GM12878 (cell line): ENCODE measurements around the gene ARL3. TPM values are rescaled to one million over a fixed set of nuclear protein-coding genes. Genes with fewer than 3 reads are reported as not detected.
"Not testable (repeated sequence)": the region's sequence is repeated elsewhere in the genome, so short reads cannot be mapped to it uniquely, and the experiment has no call there.

Experiments used
- ATAC-seq: fragments of 200-7000 bp; cut with Tn5 transposase; 3 replicates; pipeline ENCODE4 v1.9.1; 2020; ENCODE audit warnings: mild to moderate bottlenecking, moderate library complexity
- BruUV-seq: library from RNA; stranded (reverse); fragments of 400-500 nt; replicated peaks from 2 replicates; lab custom pipeline; 2021; lab: Mats Ljungman, UMichigan
- CTCF ChIA-PET: fragments of 300-600 bp; sonication (Branson Sonifier 250); formaldehyde crosslinking; extraction: SDS; loops from one replicate; lab custom pipeline; 2021; ENCODE audit warnings: inconsistent platforms; lab: Yijun Ruan, JAX
- POLR2A ChIA-PET: fragments of 350-600 bp; formaldehyde crosslinking; extraction: SDS; loops from one replicate; lab custom pipeline; 2021; ENCODE audit warnings: inconsistent platforms; lab: Charles Lee
- RAD21 ChIA-PET: fragments of 300-600 bp; sonication (Branson Sonifier 250); formaldehyde crosslinking; loops from one replicate; lab custom pipeline; 2023; ENCODE audit warnings: antibody characterized with exemption; ENCODE audit not compliant: unreplicated experiment; lab: Charles Lee
- SMC1A ChIA-PET: fragments of 300-600 bp; sonication (Branson Sonifier 250); formaldehyde crosslinking; loops from one replicate; lab custom pipeline; 2023; ENCODE audit not compliant: unreplicated experiment, uncharacterized antibody; lab: Charles Lee
- DNase-seq: peaks from one replicate; pipeline ENCODE4 v3.0.0-alpha.2; 2011; ENCODE audit warnings: low read depth, low spot score
- FAIRE-seq: peaks from 3 replicates; lab custom pipeline; 2011; peaks lifted over from hg19 to GRCh38; lab: Jason Lieb, UNC
- H2AFZ ChIP-seq: 2 replicates; pipeline ENCODE4 v1.6.0; 2011; ENCODE audit warnings: low read depth, low read length, control low read depth; ENCODE audit not compliant: control insufficient read depth
- H3K27ac ChIP-seq: 2 replicates; pipeline ENCODE4 v1.5.1; 2011; ENCODE audit warnings: control low read depth; ENCODE audit not compliant: control insufficient read depth, insufficient read depth
- H3K27me3 ChIP-seq, 2 experiments: replicated peaks in 1 of 2; 2 replicates each; pipeline versions ENCODE4 v1.6.0 to v1.6.1; 2011; ENCODE audit warnings: low read length in 1 of 2; ENCODE audit not compliant: control insufficient read depth in 2 of 2, insufficient read depth in 2 of 2
- H3K36me3 ChIP-seq, 2 experiments: 2 replicates each; pipeline ENCODE4 v1.5.1; 2011; ENCODE audit warnings: low read length in 1 of 2; ENCODE audit not compliant: control insufficient read depth in 2 of 2, insufficient read depth in 2 of 2
- H3K4me1 ChIP-seq: 2 replicates; pipeline ENCODE4 v1.6.1; 2011; ENCODE audit warnings: mild to moderate bottlenecking, low read length, moderate library complexity, mixed read lengths; ENCODE audit not compliant: control insufficient read depth, insufficient read depth
- H3K4me2 ChIP-seq: 2 replicates; pipeline ENCODE4 v1.6.0; 2011; ENCODE audit warnings: control low read depth; ENCODE audit not compliant: control insufficient read depth, insufficient read depth
- H3K4me3 ChIP-seq: fragments of 200-600 bp; sonication (generic); 2 replicates; pipeline ENCODE4 v1.5.1; 2016
- H3K79me2 ChIP-seq: 2 replicates; pipeline ENCODE4 v1.6.0; 2011; ENCODE audit warnings: low read length; ENCODE audit not compliant: control insufficient read depth, insufficient read depth
- H3K9ac ChIP-seq: 2 replicates; pipeline ENCODE4 v1.8.0; 2011; ENCODE audit warnings: low read length, control low read depth, mixed read lengths; ENCODE audit not compliant: control insufficient read depth, insufficient read depth
- H3K9me3 ChIP-seq: replicated peaks from 3 replicates; pipeline ENCODE4 v1.5.1; 2011; ENCODE audit warnings: mild to moderate bottlenecking, low read length; ENCODE audit not compliant: control insufficient read depth, insufficient read depth
- H4K20me1 ChIP-seq: 2 replicates; pipeline ENCODE4 v1.6.0; 2011; ENCODE audit not compliant: control insufficient read depth, insufficient read depth
- ATF2 ChIP-seq: IDR thresholded peaks from 2 replicates; pipeline ENCODE4 v1.6.1; 2012; ENCODE audit warnings: low read length, inconsistent platforms
- HDGF ChIP-seq: fragments of 450-650 bp; IDR thresholded peaks from 2 replicates; pipeline ENCODE4 v1.6.1; 2016; ENCODE audit warnings: antibody characterized with exemption
- POU2F2 ChIP-seq: IDR thresholded peaks from 3 replicates; pipeline ENCODE4 v1.6.1; 2011; ENCODE audit warnings: low read depth, mild to moderate bottlenecking, low read length, borderline replicate concordance
- SMARCA5 ChIP-seq: fragments of 450-650 bp; IDR thresholded peaks from 2 replicates; pipeline ENCODE4 v1.6.1; 2017; ENCODE audit warnings: mild to moderate bottlenecking
- TAF1 ChIP-seq: IDR thresholded peaks from 2 replicates; pipeline ENCODE4 v1.6.1; 2011; ENCODE audit warnings: mild to moderate bottlenecking, low read depth, low read length, borderline replicate concordance
- WGBS: methylation state at CpG from one replicate; pipeline ENCODE4 v1.1.6; 2016; ENCODE audit warnings: low lambda C conversion rate; ENCODE audit not compliant: insufficient replicate concordance, insufficient coverage; ENCODE audit errors: missing lambda C conversion rate; 5-methylcytosine and 5-hydroxymethylcytosine counted together
- in situ Hi-C: fragments of 300-500 bp; cut with MboI; formaldehyde crosslinking; loops from 9 replicates; pipeline ENCODE4 v1.14.3; 2018; ENCODE audit warnings: mixed read lengths
- intact Hi-C: fragments of 100-400 bp; cut with micrococcal nuclease; formaldehyde crosslinking; loops from one replicate; pipeline ENCODE4 v1.14.2; 2022; ENCODE audit not compliant: unreplicated experiment
- polyA plus RNA-seq, 11 experiments: library from polyadenylated mRNA; depleted of rRNA in 4 of 11; unstranded in 6 of 11; stranded (reverse) in 5 of 11; fragments of >200 nt; fragmentation: Nextera tagmentation in 4 of 11; fragmentation: Illumina TruSeq in 1 of 11; extraction: Ambion mirVana in 4 of 11; extraction: Trizol in 1 of 11; gene quantifications; 1 replicate in 1 of 11; 2 replicates in 10 of 11; pipeline versions ENCODE4 v1.2.1 to v1.2.3, GENCODE V29; 2011 to 2016; ENCODE audit warnings: inconsistent platforms in 2 of 11, missing spikeins in 2 of 11, low read depth in 1 of 11
- total RNA-seq, 4 experiments: library from RNA; depleted of rRNA in 3 of 4; stranded (reverse); fragments of >200 nt in 3 of 4; fragmentation: Illumina TruSeq in 1 of 4; extraction: Trizol in 1 of 4; gene quantifications; 2 replicates each; pipeline versions ENCODE4 v1.2.1 to v1.2.3, GENCODE V29; 2013 to 2021

ARL3 gene
- total and polyA plus RNA-seq, 10 of the 15 experiments (the other 5 are each of a cell fraction or from before 2014, with no cell fraction given): 4.9 to 26.1 (median 11.0) TPM

- Histone ChIP-seq H4K20me1 (no peaks in the 10 kb centered on the region), H3K27ac (peak overlapping the region; percentile 57), H3K79me2 (peaks cover 34% of the 10 kb centered on the region)
- 14% methylated on average over 7 of the region's 7 CpGs for WGBS
- POLR2A ChIA-PET: interaction anchor here (0.5 to 4.0 kb wide), 9 partner anchors 11 to 1791 kb away, joined by 3 to 41 read pairs (median 3); partner anchors contain the start of genes ARL3 and SFXN2
- no peak; the same call in 2 of the 3 replicates for ATAC-seq
- TF ChIP-seq POU2F2: 0 out of 3 replicates have a peak, but pooled peaks have one; percentile 3
- peak; percentile 17; the same call in 1 of the 2 replicates for TF ChIP-seq HDGF
- no peak for TF ChIP-seq SMARCA5
- TF ChIP-seq TAF1: peak; percentile 51
- TF ChIP-seq ATF2: 0 out of 2 replicates have a peak, but pooled peaks have one; percentile 31
- TF ChIP-seq, all 136 proteins: peak for 4
- no peak for FAIRE-seq
- peak; percentile 12 for DNase-seq
- RAD21 ChIA-PET: interaction anchor here (0.5 to 2.1 kb wide), 7 partner anchors 8 to 307 kb away, joined by 3 to 16 read pairs (median 4); partner anchors contain the start of genes ARL3 and SFXN2
- in situ Hi-C loops: no loop called here
- H3K36me3 ChIP-seq: no peaks in the 10 kb centered on the region; a peak in 1 of 4 replicates
- CTCF ChIA-PET: interaction anchor here (0.6 to 5.6 kb wide), 13 partner anchors 10 to 502 kb away, joined by 3 to 35 read pairs (median 3); no protein-coding TSS in a partner anchor
- SMC1A ChIA-PET: interaction anchor here (0.7 to 2.5 kb wide), 11 partner anchors 9 to 170 kb away, joined by 3 to 6 read pairs (median 3); no protein-coding TSS in a partner anchor
- no peaks in the 10 kb centered on the region for H3K9me3 ChIP-seq
- no TSS peak for BruUV-seq
- intact Hi-C loops: no loop called here
- H3K4me3 ChIP-seq: no peak overlapping the region
- peak overlapping the region; percentile 99 for H2AFZ ChIP-seq
- H3K4me2 ChIP-seq: peak overlapping the region; percentile 47; the same call in 1 of the 2 replicates
- H3K9ac ChIP-seq: no peak overlapping the region
- 0 out of 2 replicates have a peak, but pooled peaks cover 6% of the 10 kb centered on the region for H3K4me1 ChIP-seq
- H3K27me3 ChIP-seq: no peaks in the 10 kb centered on the region
Observed at GRCh38 chr10:102743078-102743587, 28.9 kb upstream of the ARL3 start.

- DNase-seq, H3K4me3 ChIP-seq, H3K36me3 ChIP-seq, ATAC-seq, H4K20me1 ChIP-seq, FAIRE-seq, in situ Hi-C loops, H3K9ac ChIP-seq, BruUV-seq, H3K4me1 ChIP-seq, H3K9me3 ChIP-seq, H3K27me3 ChIP-seq, H3K27ac ChIP-seq, H3K4me2 ChIP-seq, intact Hi-C loops, RAD21 ChIA-PET: not testable (repeated sequence)
- ChIA-PET CTCF (interaction anchor here (0.8 to 5.6 kb wide), 3 partner anchors 11 to 146 kb away, joined by 3 to 35 read pairs (median 4); no protein-coding TSS in a partner anchor), POLR2A (interaction anchor here (0.6 to 4.0 kb wide), 4 partner anchors 23 to 79 kb away, joined by 3 to 41 read pairs (median 5); partner anchors contain the start of genes ARL3 and SFXN2), SMC1A (interaction anchor here (1.0 to 2.2 kb wide), 5 partner anchors 11 to 68 kb away, joined by 3 to 6 read pairs (median 4); no protein-coding TSS in a partner anchor)
- WGBS: 79% methylated on average over 4 of the region's 5 CpGs
- Histone ChIP-seq H3K79me2 (peaks cover 32% of the 10 kb centered on the region), H2AFZ (peak overlapping the region; percentile 99; the same call in 1 of the 2 replicates)
Observed at GRCh38 chr10:102742313-102742712, 28.1 kb upstream of the ARL3 start.
